Muscle of leg (tissue), 11 donors: ENCODE results near the gene NBAS. TPM values are rescaled to one million over a fixed set of nuclear protein-coding genes. Genes with fewer than 3 reads are reported as not detected.

Source experiments
- DNase-seq: peaks from one replicate; pipeline ENCODE4 v3.0.0; 2013
- H3K27ac ChIP-seq: one replicate; pipeline ENCODE4 v1.5.1; 2013; ENCODE audit warnings: mild to moderate bottlenecking, low read length, control low read depth
- H3K27me3 ChIP-seq: one replicate; pipeline ENCODE4 v1.6.1; 2013; ENCODE audit warnings: low read length; ENCODE audit not compliant: control insufficient read depth, insufficient read depth
- H3K36me3 ChIP-seq: one replicate; pipeline ENCODE4 v1.6.1; 2013; ENCODE audit warnings: low read length; ENCODE audit not compliant: control insufficient read depth, insufficient read depth
- H3K4me1 ChIP-seq: one replicate; pipeline ENCODE4 v1.6.1; 2013; ENCODE audit warnings: low read length; ENCODE audit not compliant: control insufficient read depth, insufficient read depth
- H3K4me3 ChIP-seq: one replicate; pipeline ENCODE4 v1.5.1; 2013; ENCODE audit warnings: low read length, control low read depth
- H3K9me3 ChIP-seq: replicated peaks from 2 replicates; pipeline ENCODE4 v1.6.1; 2013; ENCODE audit warnings: low read depth, low read length; ENCODE audit not compliant: control insufficient read depth
- WGBS: methylation state at CpG from one replicate; pipeline ENCODE4 v1.1.5; 2013; ENCODE audit warnings: missing lambda C conversion rate; ENCODE audit not compliant: insufficient coverage; 5-methylcytosine and 5-hydroxymethylcytosine counted together
- polyA plus RNA-seq, 8 donors: library from polyadenylated mRNA; unstranded; fragments of 120-200 nt; gene quantifications; one replicate each; pipeline versions ENCODE4 v1.2.1 to v1.2.3, GENCODE V29; 2013; ENCODE audit warnings: inconsistent platforms in 1 of 8, low replicate concordance in 1 of 8; ENCODE audit not compliant: insufficient read length in 8 of 8, insufficient read depth in 1 of 8
- total RNA-seq: library from RNA; stranded (reverse); fragments of 120-200 nt; gene quantifications from one replicate; pipeline ENCODE4 v1.2.4, GENCODE V29; 2013

NBAS gene
- total and polyA plus RNA-seq, 9 donors = 33.3 to 57.5 (median 36.1) TPM

DNA sequence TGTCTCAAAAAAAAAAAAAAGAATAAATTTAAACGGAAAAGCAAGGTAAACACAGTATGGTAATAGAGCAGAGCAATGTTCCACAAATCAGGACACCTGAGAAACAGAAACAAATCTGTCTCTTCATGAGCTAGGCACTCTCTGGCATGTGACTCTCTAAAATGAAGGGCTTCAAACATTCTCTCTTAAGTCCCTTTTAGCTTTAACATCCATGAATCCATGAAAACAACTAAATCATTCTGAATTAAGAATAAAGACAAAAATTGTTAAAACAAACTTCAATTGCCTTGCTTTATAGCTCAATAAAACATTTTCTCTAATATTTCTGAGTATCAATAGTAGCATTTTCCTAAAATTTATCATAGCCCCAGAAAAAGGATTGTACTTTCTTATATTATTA, 132.1 kb downstream of the NBAS start:
- Histone ChIP-seq H3K9me3 (no peaks in the 10 kb centered on the region), H3K27ac (no peak overlapping the region), H3K27me3 (no peaks in the 10 kb centered on the region), H3K4me3 (no peak overlapping the region), H3K4me1 (no peaks in the 10 kb centered on the region), H3K36me3 (peaks cover 2% of the 10 kb centered on the region)
- WGBS = no CpG with 5 or more reads among the region's 1 CpG
- DNase-seq = no peak

DNA sequence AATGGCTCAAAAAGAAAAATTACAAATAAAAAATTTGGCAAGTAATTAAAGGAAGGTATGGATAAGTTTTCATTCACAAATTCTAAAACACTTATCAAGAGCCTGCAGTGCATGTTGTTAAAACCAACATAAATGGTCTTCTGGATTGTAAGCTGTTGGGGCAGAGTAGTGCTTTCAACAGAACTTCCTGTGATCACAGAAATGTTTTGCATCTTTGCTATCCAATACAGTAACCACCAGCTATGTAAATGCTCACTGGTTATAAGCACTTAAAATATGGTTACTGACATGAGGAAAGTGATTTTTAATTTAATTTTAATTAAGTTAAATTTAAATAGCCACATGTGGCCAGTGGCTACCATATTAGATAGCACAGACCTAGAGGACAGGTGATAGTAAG, 133.1 kb downstream of the NBAS start:
- no peaks in the 10 kb centered on the region for H3K9me3 ChIP-seq
- no peak overlapping the region for H3K4me3 ChIP-seq
- H3K36me3 ChIP-seq = peaks cover 5% of the 10 kb centered on the region
- no peak for DNase-seq
- H3K4me1 ChIP-seq = no peaks in the 10 kb centered on the region
- H3K27me3 ChIP-seq = no peaks in the 10 kb centered on the region
- H3K27ac ChIP-seq = no peak overlapping the region

DNA sequence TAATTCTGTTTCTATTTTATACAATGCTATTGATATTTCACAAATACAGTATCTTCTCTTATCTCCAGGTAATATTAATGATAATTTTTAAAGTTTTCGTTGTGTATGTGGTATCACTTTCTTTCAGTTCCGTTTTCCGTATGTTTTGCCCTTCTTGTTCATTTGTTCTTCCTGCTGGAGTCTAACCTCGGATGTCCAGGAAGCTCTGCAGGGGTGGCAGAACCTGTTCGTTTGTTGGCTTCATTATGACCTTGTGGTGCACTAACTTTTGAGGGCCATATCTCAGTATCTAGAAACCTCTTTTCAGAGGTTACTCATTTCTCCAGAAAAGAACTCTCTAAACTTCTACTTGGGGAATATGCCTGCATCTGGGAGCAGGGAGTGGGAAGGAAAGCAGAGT, 134.5 kb downstream of the NBAS start:
- H3K36me3 ChIP-seq = peaks cover 5% of the 10 kb centered on the region
- H3K27me3 ChIP-seq = no peaks in the 10 kb centered on the region
- WGBS = 97% methylated on average over 5 of the region's 5 CpGs
- H3K4me1 ChIP-seq = no peaks in the 10 kb centered on the region
- no peak overlapping the region for H3K4me3 ChIP-seq
- DNase-seq = no peak
- H3K9me3 ChIP-seq = no peaks in the 10 kb centered on the region
- H3K27ac ChIP-seq = no peak overlapping the region

DNA sequence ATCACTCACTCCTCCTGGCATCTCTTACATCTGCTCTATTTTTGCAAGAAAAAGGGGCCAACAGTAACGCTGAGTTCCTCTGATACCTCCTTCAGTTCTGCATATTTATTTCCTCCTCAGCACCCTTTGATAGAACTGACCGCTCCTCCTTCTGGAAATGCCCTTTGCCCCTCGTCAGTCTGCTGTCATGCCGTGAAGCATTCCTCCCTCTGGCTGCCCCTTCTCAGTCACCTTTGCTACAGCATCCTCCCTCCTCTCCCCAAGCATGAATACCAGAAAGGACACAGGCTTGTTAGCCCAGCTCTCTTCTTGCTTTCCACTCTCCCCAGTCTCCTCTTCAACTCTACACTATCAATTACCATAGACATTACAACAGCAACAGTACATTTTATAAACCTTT, 135.4 kb downstream of the NBAS start:
- no peaks in the 10 kb centered on the region for H3K27me3 ChIP-seq
- DNase-seq = no peak
- peaks cover 5% of the 10 kb centered on the region for H3K36me3 ChIP-seq
- H3K4me3 ChIP-seq = no peak overlapping the region
- no peak overlapping the region for H3K27ac ChIP-seq
- no peaks in the 10 kb centered on the region for H3K9me3 ChIP-seq
- no peaks in the 10 kb centered on the region for H3K4me1 ChIP-seq
- WGBS = 39% methylated on average over 4 of the region's 4 CpGs

DNA sequence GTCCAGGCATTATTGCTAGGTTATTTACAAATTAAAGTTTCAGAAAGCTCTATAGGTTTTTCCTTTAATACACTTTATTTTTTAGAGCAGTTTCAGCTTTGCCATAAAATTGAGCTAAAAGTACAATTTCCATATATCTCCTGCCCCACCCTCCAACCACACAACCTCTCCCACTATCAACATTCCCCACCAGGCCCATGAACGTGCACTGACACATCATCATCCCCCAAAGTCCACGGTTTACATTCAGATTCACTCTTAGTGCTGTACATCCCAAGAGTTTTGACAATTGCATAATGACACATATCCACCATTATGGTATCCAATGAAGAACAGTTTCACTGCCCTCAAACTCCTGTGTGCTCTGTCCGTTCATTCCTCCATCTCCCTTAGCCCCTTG, 139.4 kb downstream of the NBAS start:
- no peak overlapping the region for H3K27ac ChIP-seq
- H3K4me3 ChIP-seq = no peak overlapping the region
- no peaks in the 10 kb centered on the region for H3K9me3 ChIP-seq
- peaks cover 5% of the 10 kb centered on the region for H3K36me3 ChIP-seq
- 82% methylated on average over 2 of the region's 3 CpGs for WGBS
- H3K27me3 ChIP-seq = no peaks in the 10 kb centered on the region
- H3K4me1 ChIP-seq = no peaks in the 10 kb centered on the region
- DNase-seq = no peak

DNA sequence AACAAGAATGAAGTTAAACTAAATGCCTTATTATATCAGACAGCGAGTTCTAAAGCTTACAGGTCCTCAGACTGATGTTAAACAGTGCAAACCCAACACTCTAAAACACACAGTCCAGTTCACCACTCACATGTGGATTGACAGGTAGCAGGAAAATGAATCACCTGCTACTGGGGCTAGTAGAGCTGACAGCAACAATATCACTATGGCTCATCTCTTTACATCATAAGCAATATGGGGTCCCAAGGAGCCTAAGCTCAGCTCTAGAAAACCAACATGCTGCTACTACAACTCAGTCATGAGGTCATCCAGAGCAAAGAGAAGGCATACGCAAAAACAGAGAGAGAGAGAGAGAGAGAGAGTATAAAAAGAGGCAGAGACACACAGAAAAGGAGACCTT, 145.4 kb downstream of the NBAS start:
- H3K36me3 ChIP-seq = peaks cover 8% of the 10 kb centered on the region
- H3K4me1 ChIP-seq = no peaks in the 10 kb centered on the region
- no peak for DNase-seq
- H3K4me3 ChIP-seq = no peak overlapping the region
- H3K27me3 ChIP-seq = no peaks in the 10 kb centered on the region
- H3K27ac ChIP-seq = no peak overlapping the region
- no CpG with 5 or more reads among the region's 2 CpGs for WGBS
- no peaks in the 10 kb centered on the region for H3K9me3 ChIP-seq

DNA sequence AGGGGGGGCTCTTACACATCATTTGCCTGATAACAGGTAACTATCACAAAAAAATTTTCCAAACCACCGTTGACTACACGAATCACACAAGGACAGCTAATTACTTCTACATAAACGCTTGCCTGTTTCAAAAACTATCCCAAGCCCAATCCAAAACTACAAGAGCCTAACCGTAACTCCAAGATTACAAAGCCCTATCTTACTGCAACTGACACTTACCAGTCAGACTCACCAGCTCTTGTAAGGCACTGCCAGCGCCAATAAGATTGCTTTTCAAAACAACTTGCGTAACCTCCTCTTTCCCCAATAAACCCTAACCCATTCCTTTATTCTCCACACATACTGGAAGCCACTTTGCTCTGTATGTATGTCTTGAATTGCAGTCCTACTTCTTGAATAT, 148.4 kb downstream of the NBAS start:
- Histone ChIP-seq H3K9me3 (no peaks in the 10 kb centered on the region), H3K4me1 (no peaks in the 10 kb centered on the region), H3K27me3 (no peaks in the 10 kb centered on the region), H3K27ac (no peak overlapping the region), H3K36me3 (peaks cover 13% of the 10 kb centered on the region), H3K4me3 (no peak overlapping the region)
- 100% methylated on average over 2 of the region's 6 CpGs for WGBS
- no peak for DNase-seq

DNA sequence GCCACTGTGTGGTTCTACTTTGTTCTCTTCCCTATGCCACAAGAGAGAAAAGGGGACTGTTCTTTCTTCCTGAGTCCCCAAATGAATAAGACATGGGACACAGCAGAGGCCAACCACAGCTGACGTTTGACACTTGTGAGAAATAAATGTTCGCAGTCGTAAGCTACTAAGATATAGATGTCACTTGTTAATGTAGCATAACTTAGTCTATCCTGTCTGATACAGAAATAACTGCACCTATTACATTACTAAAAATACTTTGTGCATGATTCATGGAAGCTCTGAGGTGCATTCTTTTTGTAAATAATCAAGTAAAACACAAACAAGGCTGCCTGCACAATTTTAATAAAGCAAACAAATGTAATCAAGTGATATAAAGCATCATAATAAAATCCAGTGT, 148.8 kb downstream of the NBAS start:
- no peaks in the 10 kb centered on the region for H3K4me1 ChIP-seq
- H3K27me3 ChIP-seq = no peaks in the 10 kb centered on the region
- H3K27ac ChIP-seq = no peak overlapping the region
- H3K4me3 ChIP-seq = no peak overlapping the region
- H3K36me3 ChIP-seq = peaks cover 13% of the 10 kb centered on the region
- DNase-seq = peak; percentile 3
- H3K9me3 ChIP-seq = no peaks in the 10 kb centered on the region
- WGBS = no CpG with 5 or more reads among the region's 3 CpGs

DNA sequence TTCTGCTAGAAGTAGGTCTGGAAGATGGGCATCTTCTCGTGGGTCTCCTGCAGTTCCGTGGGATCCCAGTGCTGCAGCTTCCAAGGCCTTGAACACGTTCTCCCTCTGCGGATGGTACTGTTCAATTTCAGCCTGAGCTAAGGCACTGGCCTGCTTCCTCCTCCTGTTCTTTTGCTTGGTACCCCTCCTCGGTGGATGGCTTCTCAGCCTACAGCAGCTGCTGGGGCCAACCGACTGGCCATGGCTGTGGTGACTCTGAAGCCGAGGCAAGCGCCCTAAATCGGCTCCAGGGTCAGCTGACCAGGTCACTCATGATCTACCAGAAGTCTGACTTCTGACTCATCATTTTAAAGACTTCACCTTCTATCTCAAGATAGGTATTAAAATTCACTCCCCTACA, 150.2 kb downstream of the NBAS start:
- Histone ChIP-seq H3K9me3 (no peaks in the 10 kb centered on the region), H3K4me3 (no peak overlapping the region), H3K27me3 (no peaks in the 10 kb centered on the region), H3K36me3 (peaks cover 13% of the 10 kb centered on the region), H3K27ac (no peak overlapping the region), H3K4me1 (no peaks in the 10 kb centered on the region)
- 96% methylated on average over 9 of the region's 9 CpGs for WGBS
- DNase-seq = no peak

DNA sequence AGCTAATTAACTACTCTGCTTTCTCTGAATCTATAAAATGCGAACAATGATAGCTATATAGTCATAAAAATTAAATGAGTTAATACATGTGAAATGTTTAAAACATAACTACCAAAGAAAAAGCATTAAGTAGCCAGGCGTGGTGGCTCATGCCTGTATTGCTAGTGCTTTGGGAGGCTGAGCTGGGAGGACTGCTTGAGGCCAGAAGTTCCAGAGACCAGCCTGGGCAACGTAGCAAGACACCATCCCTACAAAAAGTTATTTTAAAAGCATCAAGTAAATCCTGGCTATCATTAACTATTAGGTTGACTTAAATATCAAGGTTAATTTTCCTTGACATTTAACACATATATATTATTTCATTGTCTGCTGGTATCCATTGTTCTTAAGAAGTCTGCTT, 152.4 kb downstream of the NBAS start:
- Histone ChIP-seq H3K9me3 (no peaks in the 10 kb centered on the region), H3K4me1 (no peaks in the 10 kb centered on the region), H3K27ac (no peak overlapping the region), H3K27me3 (no peaks in the 10 kb centered on the region), H3K36me3 (peaks cover 11% of the 10 kb centered on the region), H3K4me3 (no peak overlapping the region)
- no CpG with 5 or more reads among the region's 3 CpGs for WGBS
- DNase-seq = no peak

DNA sequence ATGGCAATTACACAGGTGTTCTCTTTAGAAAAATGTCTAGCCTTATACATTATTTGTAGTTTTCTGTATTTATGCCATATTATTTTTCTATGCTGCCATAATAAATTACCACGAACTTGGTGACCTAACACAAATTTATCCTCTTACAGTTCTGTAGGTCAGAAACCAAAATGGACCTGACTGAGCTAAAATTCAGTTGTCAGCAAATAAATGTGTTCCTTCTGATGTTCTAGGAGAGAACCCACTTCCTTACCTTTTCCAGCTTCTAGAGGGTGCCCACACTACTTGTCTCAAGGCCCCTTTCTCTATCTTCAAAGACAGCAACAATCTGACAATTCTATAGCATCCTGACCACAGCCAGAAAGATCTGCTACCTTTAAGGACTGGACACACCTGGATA, 153.5 kb downstream of the NBAS start:
- Histone ChIP-seq H3K4me1 (no peaks in the 10 kb centered on the region), H3K27ac (no peak overlapping the region), H3K9me3 (no peaks in the 10 kb centered on the region), H3K27me3 (no peaks in the 10 kb centered on the region), H3K36me3 (peaks cover 8% of the 10 kb centered on the region), H3K4me3 (no peak overlapping the region)
- no CpG with 5 or more reads among the region's 1 CpG for WGBS
- DNase-seq = no peak
